ENCODE measurements around the gene PAK1. TPM values are rescaled to one million over a fixed set of nuclear protein-coding genes. Genes with fewer than 3 reads are reported as not detected.

PAK1 gene
- polyA plus RNA-seq, 1 donor (not counting 4 experiments of a cell fraction or from before 2014, with no cell fraction given) = 78.2 TPM

GRCh38 chr11:77322506-77322905 is 151.4 kb downstream of the PAK1 start:
- Histone ChIP-seq H3K9me3 (ENCODE audit: control insufficient read depth, low read depth, low read length) (no peaks in the 10 kb centered on the region), H3K79me2 (ENCODE audit: control insufficient read depth, insufficient read depth, low read length) (no peaks in the 10 kb centered on the region), H3K9me1 (ENCODE audit: control insufficient read depth, extremely low read depth, insufficient read depth, low read length) (no peaks in the 10 kb centered on the region), H3K27ac (ENCODE audit: control insufficient read depth, insufficient read depth, low read length) (no peak overlapping the region), H3K4me1 (ENCODE audit: control insufficient read depth, extremely low read depth, insufficient read depth, low read length) (no peaks in the 10 kb centered on the region), H3K27me3 (ENCODE audit: control insufficient read depth, extremely low read depth, insufficient read depth, low read length) (no peaks in the 10 kb centered on the region), H3K9ac (ENCODE audit: control insufficient read depth, extremely low read depth, insufficient read depth, low read length) (no peak overlapping the region), H2AFZ (ENCODE audit: control insufficient read depth, low read length) (no peak overlapping the region), H4K20me1 (ENCODE audit: control insufficient read depth, extremely low read depth, insufficient read depth, low read length) (no peaks in the 10 kb centered on the region), H3K4me3 (ENCODE audit: control insufficient read depth in 2 of 3, extremely low read depth in 1 of 3, insufficient read depth in 2 of 3, low read depth in 1 of 3, low read length in 3 of 3) (no peak overlapping the region), H3K36me3 (ENCODE audit: control insufficient read depth in 2 of 2, extremely low read depth in 1 of 2, insufficient read depth in 2 of 2, low read length in 2 of 2) (peaks cover 4 to 7% of the 10 kb centered on the region in 2 experiments), H3K4me2 (ENCODE audit: control insufficient read depth, extremely low read depth, insufficient read depth, low read depth, low read length) (no peak overlapping the region)
- FAIRE-seq = no peak
- TF ChIP-seq EZH2 (IDR thresholded peaks at IDR 0.05; ENCODE audit: low read length) = no peak
- TF ChIP-seq, protein P1, sequence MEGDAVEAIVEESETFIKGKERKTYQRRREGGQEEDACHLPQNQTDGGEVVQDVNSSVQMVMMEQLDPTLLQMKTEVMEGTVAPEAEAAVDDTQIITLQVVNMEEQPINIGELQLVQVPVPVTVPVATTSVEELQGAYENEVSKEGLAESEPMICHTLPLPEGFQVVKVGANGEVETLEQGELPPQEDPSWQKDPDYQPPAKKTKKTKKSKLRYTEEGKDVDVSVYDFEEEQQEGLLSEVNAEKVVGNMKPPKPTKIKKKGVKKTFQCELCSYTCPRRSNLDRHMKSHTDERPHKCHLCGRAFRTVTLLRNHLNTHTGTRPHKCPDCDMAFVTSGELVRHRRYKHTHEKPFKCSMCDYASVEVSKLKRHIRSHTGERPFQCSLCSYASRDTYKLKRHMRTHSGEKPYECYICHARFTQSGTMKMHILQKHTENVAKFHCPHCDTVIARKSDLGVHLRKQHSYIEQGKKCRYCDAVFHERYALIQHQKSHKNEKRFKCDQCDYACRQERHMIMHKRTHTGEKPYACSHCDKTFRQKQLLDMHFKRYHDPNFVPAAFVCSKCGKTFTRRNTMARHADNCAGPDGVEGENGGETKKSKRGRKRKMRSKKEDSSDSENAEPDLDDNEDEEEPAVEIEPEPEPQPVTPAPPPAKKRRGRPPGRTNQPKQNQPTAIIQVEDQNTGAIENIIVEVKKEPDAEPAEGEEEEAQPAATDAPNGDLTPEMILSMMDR (optimal IDR thresholded peaks at IDR 0.05 in 1 of 3, IDR thresholded peaks at IDR 0.05 in 1 of 3, conservative IDR thresholded peaks at IDR 0.05 in 1 of 3; ENCODE audit: extremely low read depth in 1 of 3, insufficient read depth in 2 of 3, low read length in 3 of 3) = no peak
- dilution Hi-C loops (cut with MboI; ENCODE audit: extremely low pct_ligation_motif_present, low sequenced_read_pairs) = no loop called here
- DNase-seq (ENCODE audit: low read depth, low spot score) = no peak

- Histone ChIP-seq H3K36me3 (ENCODE audit: control insufficient read depth in 2 of 2, extremely low read depth in 1 of 2, insufficient read depth in 2 of 2, low read length in 2 of 2) (peaks cover 4 to 7% of the 10 kb centered on the region in 2 experiments), H3K79me2 (ENCODE audit: control insufficient read depth, insufficient read depth, low read length) (no peaks in the 10 kb centered on the region), H3K27ac (ENCODE audit: control insufficient read depth, insufficient read depth, low read length) (no peak overlapping the region), H3K4me2 (ENCODE audit: control insufficient read depth, extremely low read depth, insufficient read depth, low read depth, low read length) (no peak overlapping the region), H3K4me1 (ENCODE audit: control insufficient read depth, extremely low read depth, insufficient read depth, low read length) (no peaks in the 10 kb centered on the region), H3K9me1 (ENCODE audit: control insufficient read depth, extremely low read depth, insufficient read depth, low read length) (no peaks in the 10 kb centered on the region), H3K9ac (ENCODE audit: control insufficient read depth, extremely low read depth, insufficient read depth, low read length) (no peak overlapping the region), H3K9me3 (ENCODE audit: control insufficient read depth, low read depth, low read length) (no peaks in the 10 kb centered on the region), H3K27me3 (ENCODE audit: control insufficient read depth, extremely low read depth, insufficient read depth, low read length) (peaks cover 3% of the 10 kb centered on the region), H4K20me1 (ENCODE audit: control insufficient read depth, extremely low read depth, insufficient read depth, low read length) (no peaks in the 10 kb centered on the region), H3K4me3 (ENCODE audit: control insufficient read depth in 2 of 3, extremely low read depth in 1 of 3, insufficient read depth in 2 of 3, low read depth in 1 of 3, low read length in 3 of 3) (no peak overlapping the region), H2AFZ (ENCODE audit: control insufficient read depth, low read length) (no peak overlapping the region)
- dilution Hi-C loops (cut with MboI; ENCODE audit: extremely low pct_ligation_motif_present, low sequenced_read_pairs) = no loop called here
- no peak for DNase-seq (ENCODE audit: low read depth, low spot score)
- TF ChIP-seq EZH2 (IDR thresholded peaks at IDR 0.05; ENCODE audit: low read length) = no peak
- FAIRE-seq = no peak
Measured at GRCh38 chr11:77320351-77320750, 153.5 kb downstream of the PAK1 start.

GRCh38 chr11:77318600-77318999 is 155.3 kb downstream of the PAK1 start:
- H3K9ac ChIP-seq (ENCODE audit: control insufficient read depth, extremely low read depth, insufficient read depth, low read length) = no peak overlapping the region
- H3K9me3 ChIP-seq (ENCODE audit: control insufficient read depth, low read depth, low read length) = no peaks in the 10 kb centered on the region
- DNase-seq (ENCODE audit: low read depth, low spot score) (no peak), FAIRE-seq (no peak)
- H3K4me2 ChIP-seq (ENCODE audit: control insufficient read depth, extremely low read depth, insufficient read depth, low read depth, low read length) = no peak overlapping the region
- H3K9me1 ChIP-seq (ENCODE audit: control insufficient read depth, extremely low read depth, insufficient read depth, low read length) = no peaks in the 10 kb centered on the region
- H3K36me3 ChIP-seq (ENCODE audit: control insufficient read depth in 2 of 2, extremely low read depth in 1 of 2, insufficient read depth in 2 of 2, low read length in 2 of 2) = peaks cover 0 to 7% of the 10 kb centered on the region in 2 experiments
- no peaks in the 10 kb centered on the region for H3K4me1 ChIP-seq (ENCODE audit: control insufficient read depth, extremely low read depth, insufficient read depth, low read length)
- H4K20me1 ChIP-seq (ENCODE audit: control insufficient read depth, extremely low read depth, insufficient read depth, low read length) = no peaks in the 10 kb centered on the region
- H3K79me2 ChIP-seq (ENCODE audit: control insufficient read depth, insufficient read depth, low read length) = no peaks in the 10 kb centered on the region
- dilution Hi-C loops (cut with MboI; ENCODE audit: extremely low pct_ligation_motif_present, low sequenced_read_pairs) = no loop called here
- H3K27ac ChIP-seq (ENCODE audit: control insufficient read depth, insufficient read depth, low read length) = no peak overlapping the region
- no peak overlapping the region for H3K4me3 ChIP-seq (ENCODE audit: control insufficient read depth in 2 of 3, extremely low read depth in 1 of 3, insufficient read depth in 2 of 3, low read depth in 1 of 3, low read length in 3 of 3)
- no peak for TF ChIP-seq EZH2 (IDR thresholded peaks at IDR 0.05; ENCODE audit: low read length)
- TF ChIP-seq, protein P1 (optimal IDR thresholded peaks at IDR 0.05 in 1 of 3, IDR thresholded peaks at IDR 0.05 in 1 of 3, conservative IDR thresholded peaks at IDR 0.05 in 1 of 3; ENCODE audit: extremely low read depth in 1 of 3, insufficient read depth in 2 of 3, low read length in 3 of 3) = no peak
- H3K27me3 ChIP-seq (ENCODE audit: control insufficient read depth, extremely low read depth, insufficient read depth, low read length) = peaks cover 3% of the 10 kb centered on the region
- no peak overlapping the region for H2AFZ ChIP-seq (ENCODE audit: control insufficient read depth, low read length)
